HG02943 (cell line): ENCODE data around the gene RBMS3.

Experiments
- ATAC-seq: cut with Tn5 transposase; IDR thresholded peaks from one replicate; pipeline ENCODE4 v1.9.1; 2021; ENCODE audit warnings: mild to moderate bottlenecking, low read depth, moderate library complexity; ENCODE audit not compliant: unreplicated experiment

Gene RBMS3

DNA sequence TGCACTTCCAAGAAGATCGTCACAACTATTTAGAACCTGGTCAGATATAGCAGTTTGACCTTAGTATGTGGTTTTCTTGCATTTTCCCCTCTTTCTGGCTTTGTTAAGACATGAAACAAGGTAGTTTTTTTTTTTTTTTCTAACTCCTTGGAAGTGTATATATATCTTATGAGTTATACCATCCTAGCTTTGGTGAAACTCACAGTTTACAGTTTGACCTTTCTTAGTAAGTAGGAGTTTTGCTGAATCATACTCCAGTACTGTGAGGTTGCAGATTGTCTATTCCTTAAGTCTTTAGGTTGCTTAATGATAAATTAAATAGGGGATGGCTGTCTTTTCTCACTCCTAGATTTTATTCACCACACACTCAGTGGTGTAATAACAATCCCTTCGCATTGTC, 325.0 kb downstream of the RBMS3 start:
- ATAC-seq: no peak

- no peak for ATAC-seq
Measured at GRCh38 chr3:29606416-29606815, 325.5 kb downstream of the RBMS3 start.

DNA sequence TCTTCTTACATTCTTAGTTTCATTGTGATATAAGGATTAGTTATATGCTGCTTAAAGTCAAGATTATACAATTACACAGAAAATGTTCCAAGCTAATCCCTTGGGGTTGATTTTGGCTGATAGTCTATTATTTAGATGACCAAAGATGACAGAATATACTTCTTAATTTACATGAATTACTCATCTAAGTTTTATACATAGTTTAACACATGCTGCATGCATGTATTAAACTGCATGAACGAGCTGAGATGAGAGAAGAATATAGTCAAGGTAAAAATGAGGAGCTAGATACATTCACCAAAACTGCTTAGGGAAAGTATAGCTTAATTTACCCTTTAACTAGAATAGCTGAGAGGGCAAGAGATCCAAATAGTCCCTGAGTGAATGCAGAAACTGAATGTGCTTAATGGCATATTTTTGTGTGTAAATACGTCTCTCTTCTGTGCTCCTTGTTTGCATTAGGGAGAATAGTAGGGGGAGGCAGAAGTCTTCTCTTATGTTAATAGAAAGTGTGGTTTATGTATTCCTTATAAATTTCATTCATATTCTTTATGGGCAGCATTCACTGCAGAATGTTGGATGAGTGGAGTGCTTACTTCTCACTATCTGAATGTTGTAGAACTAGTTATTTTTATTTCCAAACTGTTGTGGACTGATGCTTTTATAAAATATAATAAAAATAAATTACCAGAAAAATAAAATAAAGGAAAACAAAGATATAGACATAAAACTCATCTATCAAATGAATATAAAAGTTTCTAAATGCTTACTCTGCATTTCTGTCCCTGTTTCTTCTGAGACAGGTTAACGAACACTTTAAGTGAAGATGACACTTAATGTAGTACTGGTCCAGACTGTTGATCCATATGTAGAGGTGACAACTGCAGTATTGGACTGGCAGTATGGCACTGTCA, 327.8 kb downstream of the RBMS3 start:
- no peak for ATAC-seq

DNA sequence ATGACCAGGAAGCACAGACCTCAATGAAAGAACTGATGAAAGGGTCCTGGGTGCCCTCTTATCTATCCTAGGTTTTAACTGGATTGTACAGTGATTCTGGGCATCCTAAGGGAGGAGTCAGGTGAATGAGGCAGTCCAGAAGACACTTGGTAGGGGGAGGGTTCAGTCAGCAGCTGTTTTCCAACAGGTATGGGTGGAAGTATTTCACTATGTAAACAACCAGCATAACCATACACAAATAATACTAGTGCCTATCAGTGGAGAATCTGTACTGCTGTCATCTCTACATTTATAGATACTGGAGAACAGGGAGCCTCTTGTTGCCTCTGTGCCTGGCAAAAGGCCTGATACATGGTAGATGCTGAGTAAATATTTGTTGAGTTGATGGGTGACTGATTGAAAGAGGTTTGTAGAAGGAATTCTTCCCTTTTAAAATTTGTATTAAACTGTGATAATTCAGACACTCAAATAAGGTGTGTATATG, 328.5 kb downstream of the RBMS3 start:
- no peak for ATAC-seq

DNA sequence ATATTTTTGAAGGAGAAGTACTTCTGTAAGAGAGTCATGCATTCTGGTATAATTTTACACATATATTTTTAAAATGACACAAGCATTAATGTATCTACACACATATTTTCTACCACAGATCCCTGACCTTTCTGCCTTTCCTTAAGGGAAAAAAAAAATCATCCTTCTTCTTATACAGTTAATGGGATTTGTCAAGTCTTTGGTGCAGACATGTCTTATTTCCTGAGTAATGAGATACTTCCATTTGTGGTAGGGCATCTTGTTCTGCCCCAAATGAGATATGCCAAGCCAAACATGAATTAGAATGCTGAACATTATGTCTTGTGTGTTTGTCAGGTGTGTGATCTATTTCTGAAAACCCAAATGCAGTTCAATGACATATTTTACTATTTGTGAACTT, 329.9 kb downstream of the RBMS3 start:
- no peak for ATAC-seq

GRCh38 chr3:29611252-29611651, 330.4 kb downstream of the RBMS3 start:
- no peak for ATAC-seq

DNA sequence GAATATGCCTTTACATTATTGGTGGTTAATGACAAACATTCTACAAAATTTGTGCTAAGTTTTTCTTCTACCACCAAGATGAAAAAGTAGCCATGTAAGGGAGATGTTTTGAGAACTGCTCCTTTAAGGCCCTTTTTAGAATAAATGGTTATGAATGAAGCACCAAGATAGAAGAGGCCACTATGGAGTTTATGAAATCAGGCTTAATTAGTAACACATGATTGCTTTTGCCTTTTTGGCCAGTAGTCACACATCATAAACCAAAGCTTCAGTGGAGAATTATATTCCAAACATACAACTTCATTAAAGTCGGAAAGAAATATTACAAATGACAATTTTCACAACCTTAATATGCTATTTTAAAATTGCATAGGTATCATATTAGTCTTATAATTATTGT, 331.7 kb downstream of the RBMS3 start:
- no peak for ATAC-seq

GRCh38 chr3:29614954-29615353, 334.1 kb downstream of the RBMS3 start:
- ATAC-seq: no peak

GRCh38 chr3:29618395-29619282, 337.8 kb downstream of the RBMS3 start:
- ATAC-seq: no peak

DNA sequence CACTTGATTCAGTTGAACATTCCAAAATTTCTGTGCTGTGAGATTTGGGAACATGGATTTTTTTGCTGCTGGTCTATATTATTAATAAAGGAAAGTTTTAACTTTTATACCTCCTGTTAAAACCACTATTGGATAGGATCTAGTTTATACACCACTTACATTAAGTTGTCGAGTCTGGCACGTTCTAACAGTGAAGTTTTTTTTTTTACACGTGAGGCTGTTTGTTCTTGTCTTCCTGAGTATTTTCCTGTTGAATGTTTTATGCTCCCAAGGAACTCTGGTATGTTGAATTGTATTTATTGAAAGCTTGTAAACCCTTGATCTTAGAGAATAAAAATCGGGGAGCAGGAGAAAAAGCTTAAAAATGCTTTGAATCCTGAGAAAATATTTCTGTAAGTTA, 338.8 kb downstream of the RBMS3 start:
- no peak for ATAC-seq

DNA sequence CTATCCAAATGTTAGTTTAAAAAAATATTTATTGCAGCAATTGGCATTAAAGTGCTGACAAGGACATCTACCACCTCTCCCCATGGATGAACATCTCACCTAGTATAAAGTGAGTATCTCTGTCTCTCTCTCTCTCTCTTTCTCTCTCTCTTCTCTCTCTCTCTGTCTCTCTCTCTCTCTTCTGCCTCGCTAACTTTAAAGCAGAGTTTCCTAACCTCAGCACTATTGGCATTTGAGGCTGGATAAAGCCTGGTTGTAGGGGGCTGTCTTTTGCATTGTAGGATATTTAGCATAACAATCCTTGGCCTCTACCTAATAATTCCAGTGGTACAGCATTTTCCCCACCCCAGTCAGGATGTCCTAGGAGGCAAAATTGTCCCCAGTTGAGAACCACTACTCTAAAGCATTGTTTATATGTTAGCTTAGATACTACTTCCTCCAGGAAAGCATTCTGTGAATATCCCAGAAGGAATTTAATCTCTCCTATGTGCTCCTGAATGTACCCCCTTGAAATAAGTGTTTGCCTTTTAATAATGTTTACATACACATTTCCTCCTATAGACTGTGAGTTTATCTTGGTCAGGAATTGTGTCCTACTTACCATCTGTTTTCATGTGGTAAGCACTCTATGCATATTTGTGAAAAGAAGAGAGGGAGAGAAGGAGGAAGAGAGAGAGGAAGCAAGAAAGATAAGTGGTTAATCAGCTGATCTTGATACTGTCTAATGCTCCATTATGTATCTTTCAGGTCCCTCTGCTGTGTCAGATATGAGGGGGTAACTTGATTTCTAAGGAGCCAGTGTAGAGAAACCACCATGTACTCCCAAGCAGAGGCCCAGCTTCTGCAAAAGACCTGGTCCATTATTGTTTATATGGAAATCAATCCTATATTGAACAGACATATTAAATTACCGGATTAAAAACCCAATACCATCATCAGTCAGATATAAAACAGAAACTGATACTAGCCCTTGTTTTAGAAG, 346.6 kb downstream of the RBMS3 start:
- ATAC-seq: no peak

- no peak for ATAC-seq
Measured at GRCh38 chr3:29628795-29629194, 347.9 kb downstream of the RBMS3 start.

DNA sequence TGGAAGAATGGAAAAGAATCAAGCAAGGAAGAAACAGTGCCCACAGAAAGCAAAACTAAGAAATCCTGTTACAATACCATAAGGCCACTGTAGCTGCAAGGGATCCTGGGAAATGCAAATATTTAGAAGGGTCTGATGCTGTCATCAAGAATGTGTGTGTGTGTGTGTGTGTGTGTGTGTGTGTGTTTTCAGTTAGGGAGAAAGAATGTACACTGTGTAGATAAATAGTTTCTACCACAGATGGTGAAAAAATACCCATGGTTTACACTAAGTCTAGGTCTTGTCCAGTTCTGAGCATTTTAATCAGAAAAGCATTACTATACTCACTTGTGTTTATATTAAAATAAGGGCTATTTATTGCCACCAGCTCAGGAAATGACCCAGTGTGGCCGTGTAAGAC, 355.0 kb downstream of the RBMS3 start:
- ATAC-seq: no peak

GRCh38 chr3:29637068-29637467, 356.2 kb downstream of the RBMS3 start:
- no peak for ATAC-seq

GRCh38 chr3:29639578-29640290, 358.9 kb downstream of the RBMS3 start:
- no peak for ATAC-seq

DNA sequence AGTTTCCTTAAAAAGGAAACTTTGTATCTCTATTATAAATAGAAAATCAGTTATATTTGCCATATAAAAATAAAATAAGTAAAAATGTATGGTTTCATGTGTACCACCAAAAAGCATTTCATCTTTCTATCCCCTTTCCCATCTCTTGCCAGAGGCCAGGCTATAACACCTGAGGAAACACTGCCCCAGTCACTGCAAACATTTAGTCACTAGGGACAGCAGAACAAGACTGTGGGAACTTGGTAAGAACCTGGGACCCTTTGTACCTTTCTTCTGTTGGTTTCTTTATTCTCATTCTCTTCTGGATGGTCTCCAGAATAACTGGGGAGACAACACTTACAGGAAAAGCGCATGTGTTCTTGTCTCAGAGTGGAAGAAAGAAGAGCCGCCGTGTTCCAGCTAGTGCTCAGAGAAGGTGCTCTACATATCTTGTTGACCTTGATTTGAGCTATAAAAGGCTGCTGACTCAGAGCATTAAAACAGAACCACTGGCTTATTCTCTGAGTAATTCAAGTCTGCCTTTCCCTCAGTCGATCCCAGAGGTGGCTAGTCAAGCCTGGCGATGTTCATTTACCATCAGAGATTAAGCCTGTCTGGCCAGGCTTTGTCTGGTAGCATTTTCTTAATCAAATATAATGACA, 361.6 kb downstream of the RBMS3 start:
- no peak for ATAC-seq

- ATAC-seq: no peak
Measured at GRCh38 chr3:29643034-29643425, 362.2 kb downstream of the RBMS3 start.

DNA sequence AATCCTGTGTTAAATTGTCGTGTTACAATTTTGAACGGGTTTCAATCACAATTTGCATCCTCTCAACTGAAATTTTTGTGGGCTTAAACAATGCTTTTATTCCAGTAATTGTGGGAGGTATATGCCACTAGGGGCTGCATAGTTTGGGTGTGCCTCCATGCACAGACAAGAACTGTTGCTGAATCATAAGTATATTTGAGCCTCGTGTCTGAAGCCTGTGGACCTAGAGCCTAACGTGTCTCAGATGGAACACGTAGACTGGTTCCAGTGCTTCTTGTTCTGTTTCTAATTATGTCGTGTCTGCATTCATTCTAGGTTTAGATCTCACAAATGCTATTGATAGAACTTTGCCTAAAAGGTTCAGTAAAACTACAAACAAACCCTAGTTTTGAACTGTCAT, 363.4 kb downstream of the RBMS3 start:
- ATAC-seq: no peak
